Parathyroid adenoma (tissue), 2 donors: ENCODE data around the gene RAB18.

ENCODE experiments used
- H2AFZ ChIP-seq: fragments of 300-600 bp; sonication (generic); one replicate; pipeline ENCODE4 v1.7.0; 2017; ENCODE audit warnings: antibody characterized with exemption, mild to moderate bottlenecking
- H3K27ac ChIP-seq: fragments of 300-600 bp; sonication (generic); one replicate; pipeline ENCODE4 v1.7.0; 2017
- H3K27me3 ChIP-seq: fragments of 300-600 bp; sonication (generic); one replicate; pipeline ENCODE4 v1.7.0; 2017; ENCODE audit warnings: low read length; ENCODE audit not compliant: control insufficient read depth, insufficient read depth
- H3K36me3 ChIP-seq: fragments of 300-600 bp; sonication (generic); one replicate; pipeline ENCODE4 v1.7.0; 2017; ENCODE audit warnings: low read length; ENCODE audit not compliant: control insufficient read depth, insufficient read depth
- H3K4me1 ChIP-seq: fragments of 300-600 bp; sonication (generic); one replicate; pipeline ENCODE4 v1.7.0; 2017; ENCODE audit warnings: control low read depth
- H3K4me2 ChIP-seq: fragments of 300-600 bp; sonication (generic); one replicate; pipeline ENCODE4 v1.7.0; 2017; ENCODE audit warnings: low read length
- H3K4me3 ChIP-seq: fragments of 300-600 bp; sonication (generic); one replicate; pipeline ENCODE4 v1.7.0; 2017; ENCODE audit warnings: low read depth, low read length
- H3K79me2 ChIP-seq: fragments of 300-600 bp; sonication (generic); one replicate; pipeline ENCODE4 v1.7.0; 2017; ENCODE audit warnings: control low read depth
- H3K9ac ChIP-seq: fragments of 300-600 bp; sonication (generic); one replicate; pipeline ENCODE4 v1.7.0; 2017; ENCODE audit warnings: mild to moderate bottlenecking
- H3K9me3 ChIP-seq: fragments of 300-600 bp; sonication (generic); one replicate; pipeline ENCODE4 v1.7.0; 2017; ENCODE audit warnings: low read length; ENCODE audit not compliant: control insufficient read depth
- TF ChIP-seq, protein P1 (sequence below): fragments of 300-600 bp; sonication (generic); IDR thresholded peaks from one replicate; pipeline ENCODE4 v1.7.0; 2017; ENCODE audit warnings: antibody characterized with exemption, mild to moderate bottlenecking
- donor health status: primary hyperparathyroidism.

Gene RAB18

GRCh38 chr10:27531336-27531847 is 27.3 kb downstream of the RAB18 start:
- Histone ChIP-seq H3K79me2 (peaks cover 3% of the 10 kb centered on the region), H3K9me3 (no peaks in the 10 kb centered on the region), H3K36me3 (no peaks in the 10 kb centered on the region), H3K4me2 (no peak overlapping the region), H3K4me1 (no peaks in the 10 kb centered on the region), H3K27ac (no peak overlapping the region), H3K27me3 (no peaks in the 10 kb centered on the region), H3K4me3 (no peak overlapping the region), H2AFZ (no peak overlapping the region), H3K9ac (no peak overlapping the region)
- TF ChIP-seq, protein P1, sequence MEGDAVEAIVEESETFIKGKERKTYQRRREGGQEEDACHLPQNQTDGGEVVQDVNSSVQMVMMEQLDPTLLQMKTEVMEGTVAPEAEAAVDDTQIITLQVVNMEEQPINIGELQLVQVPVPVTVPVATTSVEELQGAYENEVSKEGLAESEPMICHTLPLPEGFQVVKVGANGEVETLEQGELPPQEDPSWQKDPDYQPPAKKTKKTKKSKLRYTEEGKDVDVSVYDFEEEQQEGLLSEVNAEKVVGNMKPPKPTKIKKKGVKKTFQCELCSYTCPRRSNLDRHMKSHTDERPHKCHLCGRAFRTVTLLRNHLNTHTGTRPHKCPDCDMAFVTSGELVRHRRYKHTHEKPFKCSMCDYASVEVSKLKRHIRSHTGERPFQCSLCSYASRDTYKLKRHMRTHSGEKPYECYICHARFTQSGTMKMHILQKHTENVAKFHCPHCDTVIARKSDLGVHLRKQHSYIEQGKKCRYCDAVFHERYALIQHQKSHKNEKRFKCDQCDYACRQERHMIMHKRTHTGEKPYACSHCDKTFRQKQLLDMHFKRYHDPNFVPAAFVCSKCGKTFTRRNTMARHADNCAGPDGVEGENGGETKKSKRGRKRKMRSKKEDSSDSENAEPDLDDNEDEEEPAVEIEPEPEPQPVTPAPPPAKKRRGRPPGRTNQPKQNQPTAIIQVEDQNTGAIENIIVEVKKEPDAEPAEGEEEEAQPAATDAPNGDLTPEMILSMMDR, result no peak

DNA sequence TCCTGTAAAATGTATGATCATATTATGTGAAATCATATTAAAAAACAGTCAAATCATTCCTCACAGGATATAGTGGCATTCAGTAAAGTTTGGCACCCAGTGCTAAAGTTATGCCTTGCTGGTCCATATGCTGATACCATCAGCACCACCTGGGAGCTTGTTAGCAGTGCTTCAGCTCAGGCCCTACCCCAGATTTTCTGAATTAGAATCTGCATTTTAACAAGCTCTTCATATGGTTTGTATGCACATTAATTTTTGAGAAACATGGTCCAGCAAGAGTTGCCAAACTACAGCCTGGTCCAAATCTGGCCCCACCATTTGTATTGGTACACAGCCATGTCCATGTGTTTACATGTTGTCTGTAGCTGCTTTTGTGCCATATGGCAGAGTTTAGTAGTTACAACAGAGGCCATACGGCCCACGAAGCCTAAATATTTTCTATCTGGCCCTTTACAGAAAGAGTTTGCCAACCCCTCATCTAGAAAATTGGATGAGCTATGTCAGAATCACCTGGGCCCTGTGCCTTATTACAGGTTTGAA is 30.1 kb downstream of the RAB18 start:
- no peak overlapping the region for H3K27ac ChIP-seq
- no peaks in the 10 kb centered on the region for H3K9me3 ChIP-seq
- H2AFZ ChIP-seq, result no peak overlapping the region
- no peaks in the 10 kb centered on the region for H3K36me3 ChIP-seq
- H3K79me2 ChIP-seq, result peaks cover 3% of the 10 kb centered on the region
- H3K4me1 ChIP-seq, result no peaks in the 10 kb centered on the region
- H3K9ac ChIP-seq, result no peak overlapping the region
- no peaks in the 10 kb centered on the region for H3K27me3 ChIP-seq
- H3K4me3 ChIP-seq, result no peak overlapping the region
- no peak overlapping the region for H3K4me2 ChIP-seq
- TF ChIP-seq, protein P1, result no peak

DNA sequence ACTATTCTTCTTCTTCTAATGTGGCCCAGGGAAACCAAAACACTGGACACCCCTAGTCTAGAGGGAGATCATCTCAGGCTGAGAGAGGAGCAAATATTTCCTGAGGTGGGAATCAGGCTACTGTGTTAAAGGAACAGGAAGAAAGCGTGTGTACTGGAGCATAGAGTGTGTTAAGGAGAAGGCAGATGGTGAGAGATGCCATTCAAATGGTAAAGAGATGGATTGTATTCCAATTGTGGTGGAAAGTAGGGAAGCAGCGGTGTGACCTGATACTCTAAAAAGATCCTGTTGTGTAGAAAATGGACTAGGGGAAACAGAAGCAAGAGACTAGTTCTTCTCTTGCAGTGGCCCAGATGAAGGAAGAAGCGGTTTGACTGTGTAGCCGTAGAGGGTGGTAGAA is 31.2 kb downstream of the RAB18 start:
- Histone ChIP-seq H3K4me3 (no peak overlapping the region), H3K27ac (no peak overlapping the region), H3K9me3 (no peaks in the 10 kb centered on the region), H3K4me2 (no peak overlapping the region), H3K36me3 (no peaks in the 10 kb centered on the region), H3K4me1 (no peaks in the 10 kb centered on the region), H2AFZ (no peak overlapping the region), H3K9ac (no peak overlapping the region), H3K79me2 (peaks cover 3% of the 10 kb centered on the region), H3K27me3 (no peaks in the 10 kb centered on the region)
- TF ChIP-seq, protein P1, result no peak

- no peak overlapping the region for H3K9ac ChIP-seq
- TF ChIP-seq, protein P1, result no peak
- H3K36me3 ChIP-seq, result no peaks in the 10 kb centered on the region
- H3K9me3 ChIP-seq, result no peaks in the 10 kb centered on the region
- no peak overlapping the region for H2AFZ ChIP-seq
- peaks cover 3% of the 10 kb centered on the region for H3K79me2 ChIP-seq
- no peak overlapping the region for H3K27ac ChIP-seq
- H3K4me3 ChIP-seq, result no peak overlapping the region
- no peak overlapping the region for H3K4me2 ChIP-seq
- no peaks in the 10 kb centered on the region for H3K27me3 ChIP-seq
- no peaks in the 10 kb centered on the region for H3K4me1 ChIP-seq
These were observed 32.3 kb downstream of the RAB18 start for GRCh38 chr10:27536437-27536836.

DNA sequence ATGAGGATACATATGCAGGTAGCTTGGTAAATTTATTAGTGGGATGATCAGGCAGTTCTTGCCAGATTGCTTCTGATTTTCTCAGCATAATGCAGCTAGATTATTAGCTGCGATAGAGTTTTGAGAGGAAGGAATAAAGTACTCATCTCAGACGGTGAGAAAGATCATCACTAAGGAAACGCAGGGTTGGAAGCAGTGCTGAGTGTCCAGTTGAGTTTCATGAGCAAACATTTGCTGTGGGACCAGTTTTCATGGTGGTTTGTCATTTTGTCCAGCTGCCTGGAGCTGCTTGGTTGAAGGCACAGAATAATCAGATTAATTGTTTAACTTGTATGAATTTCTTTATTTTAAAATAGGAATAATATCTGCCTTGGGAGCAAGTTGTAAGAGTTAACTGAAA is 33.1 kb downstream of the RAB18 start:
- Histone ChIP-seq H3K4me3 (no peak overlapping the region), H3K9ac (no peak overlapping the region), H3K9me3 (no peaks in the 10 kb centered on the region), H3K27me3 (no peaks in the 10 kb centered on the region), H3K4me1 (no peaks in the 10 kb centered on the region), H3K4me2 (no peak overlapping the region), H3K27ac (no peak overlapping the region), H2AFZ (no peak overlapping the region), H3K36me3 (no peaks in the 10 kb centered on the region), H3K79me2 (peaks cover 3% of the 10 kb centered on the region)
- TF ChIP-seq, protein P1, result no peak
